ENCODE data around the gene FBXL12.

GRCh38 chr19:9836021-9836420 is 17.1 kb upstream of the FBXL12 start:
- TF ChIP-seq CTCF (IDR thresholded peaks at IDR 0.05) (no peak), POLR2A (IDR thresholded peaks at IDR 0.05) (no peak)
